ENCODE measurements around the gene GUCA1C.

GUCA1C gene

GRCh38 chr3:108953700-108954099, at the start of gene GUCA1C:
Gene GUCA1C (minus strand): TSS chr3:108953879. CDS start chr3:108953762, 117 bp downstream.
- no peak for DNase-seq

GRCh38 chr3:108998436-108998835, 44.8 kb upstream of the GUCA1C start:
- DNase-seq = no peak

GRCh38 chr3:108985844-108986243, 32.2 kb upstream of the GUCA1C start:
- DNase-seq = no peak

GRCh38 chr3:108983051-108983450, 29.4 kb upstream of the GUCA1C start:
- DNase-seq = no peak

- no peak for DNase-seq
These were observed 22.4 kb upstream of the GUCA1C start for GRCh38 chr3:108976058-108976457.

DNA sequence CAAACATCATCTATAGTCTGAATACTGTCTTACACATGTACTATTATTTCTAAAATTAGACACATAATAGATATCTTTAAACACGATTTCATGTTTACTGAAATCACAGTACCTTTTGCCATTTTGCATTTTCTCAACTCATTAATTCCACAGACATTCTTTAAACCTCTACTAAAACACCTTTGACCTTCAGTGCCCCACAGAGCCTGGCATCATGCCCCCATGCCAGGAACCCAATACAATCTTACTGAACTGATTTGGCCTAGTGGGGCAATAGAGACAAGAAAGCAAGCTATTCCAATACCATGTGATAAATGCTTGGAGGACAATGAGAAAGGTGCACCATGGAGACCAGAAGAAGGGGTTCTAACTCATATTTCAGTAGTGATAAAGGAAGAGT, 19.3 kb upstream of the GUCA1C start:
- DNase-seq = no peak

DNA sequence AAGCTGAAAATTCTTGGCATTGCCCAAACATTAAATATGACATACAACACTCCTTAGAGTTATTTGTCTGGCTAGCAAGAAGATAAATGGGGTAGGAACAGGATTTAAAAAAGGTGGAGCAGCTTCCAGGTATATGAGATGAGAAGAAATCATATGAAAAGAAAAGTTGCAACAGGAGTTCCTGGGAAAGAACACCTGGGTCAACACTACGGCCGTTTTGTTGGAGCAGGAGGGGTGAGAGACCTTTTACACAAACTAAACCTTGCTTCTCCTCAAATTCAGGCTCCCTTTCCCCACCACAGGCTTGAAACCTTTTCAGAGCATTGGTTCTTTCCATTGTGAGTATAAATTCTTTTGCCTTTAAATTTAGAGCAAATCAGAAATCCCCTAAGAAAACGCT, 18.8 kb upstream of the GUCA1C start:
- DNase-seq = no peak

DNA sequence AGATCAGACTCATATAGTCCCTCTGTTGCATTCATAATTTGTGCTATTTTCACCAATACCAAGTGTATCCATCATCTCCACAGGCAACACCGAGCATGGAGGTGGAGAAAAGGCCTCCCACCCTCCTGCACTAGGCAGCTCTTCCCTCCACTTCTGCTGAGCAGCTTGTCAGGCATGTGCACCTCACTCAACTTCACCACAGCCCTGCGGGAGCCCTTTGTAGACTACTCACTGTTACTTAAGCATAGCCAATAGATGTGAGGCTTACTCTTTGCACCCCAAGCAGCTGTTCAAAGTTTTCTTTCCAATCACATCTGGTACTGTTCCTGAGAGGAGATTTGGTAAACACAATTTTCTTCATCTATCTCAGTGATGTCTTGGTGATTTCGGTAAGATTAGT, 16.9 kb upstream of the GUCA1C start:
- DNase-seq = no peak

- DNase-seq = no peak
These were observed 13.1 kb upstream of the GUCA1C start for GRCh38 chr3:108966773-108967172.

GRCh38 chr3:108959017-108959416, 5.3 kb upstream of the GUCA1C start:
- DNase-seq = no peak

GRCh38 chr3:108953210-108953609, 469 bp downstream of the GUCA1C start:
- no peak for DNase-seq

DNA sequence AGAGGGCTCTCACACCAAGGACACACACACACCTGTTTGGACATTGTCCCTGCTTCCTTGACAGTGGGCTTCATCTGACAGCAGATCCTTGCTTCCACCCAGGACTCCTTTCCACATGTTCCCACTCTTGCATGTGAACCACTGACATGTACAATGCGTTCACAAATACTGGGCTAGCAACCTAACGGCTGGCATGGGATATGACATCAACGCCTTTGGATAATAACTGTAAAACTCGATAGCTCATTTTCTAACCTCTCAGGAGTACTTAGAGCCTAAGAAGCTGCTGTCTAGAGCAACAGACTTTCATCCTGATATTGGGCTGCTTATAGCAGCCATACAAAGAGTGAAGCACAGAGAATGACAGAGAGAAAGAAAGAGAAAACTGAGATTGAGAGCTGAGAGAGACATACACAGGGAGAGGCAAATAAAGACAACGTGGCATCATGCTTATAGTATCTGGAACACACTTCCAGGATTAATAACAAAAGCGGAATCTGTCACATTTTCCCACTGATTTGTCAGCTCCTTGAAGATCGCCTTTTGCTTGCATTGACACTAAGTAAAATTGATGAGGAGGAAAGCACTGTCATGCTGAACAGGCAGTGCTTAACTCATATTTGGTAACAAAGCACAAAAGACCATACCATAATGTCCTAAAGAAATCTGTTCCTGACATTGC, 1.7 kb downstream of the GUCA1C start:
- no peak for DNase-seq

DNA sequence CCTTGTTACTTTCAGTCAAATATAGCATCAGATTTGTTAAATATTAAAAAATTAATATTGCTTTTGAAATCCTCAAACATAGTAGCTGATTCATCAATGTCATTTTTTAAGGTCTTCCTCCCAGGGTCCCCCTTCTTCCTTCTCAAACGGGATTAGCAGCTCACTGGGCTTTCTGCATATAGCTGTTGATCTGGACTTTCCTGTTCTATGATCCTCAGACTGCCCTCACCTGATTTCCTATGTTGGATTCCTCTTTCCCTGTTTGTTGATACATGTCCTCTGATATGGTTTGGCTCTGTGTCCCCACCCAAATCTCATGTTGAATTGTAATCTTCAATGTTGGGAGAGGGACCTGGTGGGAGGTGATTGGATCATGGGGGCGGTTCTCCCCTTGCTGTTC, 5.8 kb downstream of the GUCA1C start:
- no peak for DNase-seq

DNA sequence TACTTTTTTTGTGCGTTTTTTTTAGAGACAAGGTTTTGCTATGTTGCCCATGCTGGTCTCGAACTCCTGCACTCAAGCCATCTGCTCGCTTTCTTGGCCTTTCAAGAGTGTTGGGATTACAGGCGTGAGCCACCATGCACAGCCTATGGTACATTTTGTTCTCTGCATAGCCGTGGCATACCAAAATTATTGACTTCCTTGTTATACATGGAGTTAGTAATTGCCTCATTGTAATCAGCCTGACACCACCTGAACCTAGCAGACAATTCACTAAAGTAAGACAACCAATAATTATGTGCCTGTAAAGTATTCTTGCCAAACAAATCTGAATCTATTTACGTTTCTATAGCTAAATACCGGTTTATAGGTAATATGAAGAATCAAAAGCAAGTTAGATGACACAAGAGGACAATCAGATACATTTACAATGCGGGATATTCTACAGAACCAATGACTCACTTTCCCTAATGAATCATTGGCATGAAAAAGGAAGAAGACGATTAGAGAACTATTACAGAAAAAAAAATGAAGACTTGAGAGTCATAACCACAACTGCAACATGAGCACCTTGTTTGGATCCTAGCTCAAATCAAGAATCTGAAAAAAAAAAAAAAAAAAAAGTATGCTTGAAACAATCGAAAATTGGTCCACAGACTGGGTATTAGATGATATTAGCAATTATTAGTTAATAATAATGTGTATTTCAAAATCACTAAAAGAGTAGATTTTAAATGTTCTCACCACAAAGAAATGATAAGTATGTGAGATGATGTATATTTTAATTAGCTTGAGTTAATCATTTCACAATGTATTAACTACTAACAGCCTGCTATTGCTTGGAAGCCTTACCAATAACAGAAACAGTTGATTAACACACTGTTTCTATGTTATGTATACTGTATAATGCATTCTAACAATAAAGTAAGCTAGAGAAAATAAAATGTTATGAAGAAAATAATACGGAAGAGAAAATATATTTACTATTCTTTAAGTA, 7.1 kb downstream of the GUCA1C start:
- DNase-seq = no peak

- no peak for DNase-seq
These were observed 13.0 kb downstream of the GUCA1C start for GRCh38 chr3:108940568-108941263.

DNA sequence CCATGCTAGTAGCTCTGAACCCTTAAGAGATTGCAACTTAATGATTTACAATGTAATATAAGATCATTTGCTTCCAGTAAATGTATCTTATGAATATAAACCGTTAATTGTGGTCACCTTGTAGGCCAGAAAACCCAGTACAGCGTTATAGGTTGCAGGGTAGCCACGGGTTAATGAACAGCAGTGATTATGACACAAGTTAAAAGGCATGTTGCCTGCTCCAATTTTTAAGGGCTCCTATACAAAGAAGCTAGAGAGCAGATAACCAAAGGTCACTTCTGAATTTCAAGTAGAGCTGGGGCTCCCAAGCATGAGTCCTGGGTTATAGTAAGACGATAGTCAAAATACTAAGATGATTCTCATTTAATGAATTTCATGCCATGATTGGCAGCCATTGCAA, 13.5 kb downstream of the GUCA1C start:
- DNase-seq = no peak

GRCh38 chr3:108936924-108937689, 16.6 kb downstream of the GUCA1C start:
- no peak for DNase-seq

- no peak for DNase-seq
These were observed 22.6 kb downstream of the GUCA1C start for GRCh38 chr3:108931035-108931434.

GRCh38 chr3:108918866-108919265, 34.8 kb downstream of the GUCA1C start:
- no peak for DNase-seq

DNA sequence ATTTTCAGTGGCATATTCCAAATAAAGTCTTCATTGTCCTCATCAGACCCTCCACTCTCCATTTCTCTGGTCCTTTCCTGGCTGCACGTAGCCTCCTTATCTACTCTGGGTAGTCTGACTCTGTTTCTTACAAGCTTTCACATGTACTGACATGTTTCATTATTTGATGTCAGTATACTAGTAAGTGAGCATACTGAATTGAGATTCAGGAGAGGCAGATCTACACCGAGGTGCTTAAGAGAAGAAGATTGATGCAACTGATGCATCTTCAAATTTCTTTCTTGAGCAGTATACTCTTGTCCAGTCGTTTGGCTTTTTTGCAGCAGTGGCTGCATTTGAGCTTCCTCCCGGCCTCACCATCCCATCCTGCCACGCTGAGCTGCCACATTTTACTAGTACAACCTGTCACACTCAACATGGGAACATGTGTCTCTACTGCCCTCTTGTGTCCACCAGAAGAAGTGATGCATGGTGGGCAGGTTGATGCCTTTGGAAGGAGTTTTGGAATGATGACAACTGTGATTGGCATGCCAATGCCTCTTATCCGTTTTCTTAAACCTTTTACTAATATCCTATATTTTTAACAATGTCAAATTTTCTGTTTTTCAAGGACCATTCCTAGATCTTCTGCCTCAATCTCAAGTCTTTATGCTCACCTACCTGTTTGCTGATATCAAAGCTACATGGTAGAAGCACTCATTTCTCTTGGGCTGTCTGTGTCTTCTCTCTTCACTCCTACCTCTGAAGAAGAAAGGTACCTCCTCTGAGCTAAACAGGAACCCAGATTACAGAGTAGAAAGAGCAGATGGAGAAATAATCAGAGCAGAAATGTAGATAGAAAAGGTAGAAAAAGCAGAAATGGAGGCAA, 38.7 kb downstream of the GUCA1C start:
- DNase-seq = peak; percentile 85

DNA sequence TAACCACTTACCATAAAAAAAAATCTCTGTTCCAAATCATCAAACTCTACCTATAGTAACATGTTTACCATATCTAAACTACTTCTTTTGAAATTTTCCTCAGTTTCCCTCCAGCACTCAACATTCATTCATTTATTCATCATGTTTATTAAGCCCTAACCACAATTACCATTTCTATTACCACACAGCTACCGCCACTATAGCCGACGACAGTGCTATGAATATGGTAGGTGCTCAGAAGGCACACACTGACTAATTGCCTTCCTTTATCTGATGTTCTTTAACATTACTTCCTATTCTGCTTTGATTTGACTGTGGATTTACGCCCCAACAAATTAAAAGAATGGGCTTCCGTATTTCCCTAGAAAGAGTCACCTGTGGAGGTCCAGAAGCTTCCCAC, 43.9 kb downstream of the GUCA1C start:
- no peak for DNase-seq

GRCh38 chr3:108907194-108907593, 46.5 kb downstream of the GUCA1C start:
- DNase-seq = no peak
